Sigmoid colon (tissue), 4 donors: Measurements from ENCODE around the gene KCNAB1.

ENCODE experiments used
- EP300 ChIP-seq, 4 donors: sonication (generic); formaldehyde crosslinking; IDR thresholded peaks; one replicate each; pipeline ENCODE4 v1.6.1; 2017; ENCODE audit warnings: antibody characterized with exemption in 4 of 4
- TF ChIP-seq, protein P1 (sequence below), 4 experiments: fragments of 450-650 bp in 3 of 4; fragments of 200-600 bp in 1 of 4; IDR thresholded peaks; one replicate each; pipeline ENCODE4 v1.5.1; 2016 to 2019; ENCODE audit warnings: antibody characterized with exemption in 4 of 4, mild to moderate bottlenecking in 3 of 4, moderate library complexity in 2 of 4

DNA sequence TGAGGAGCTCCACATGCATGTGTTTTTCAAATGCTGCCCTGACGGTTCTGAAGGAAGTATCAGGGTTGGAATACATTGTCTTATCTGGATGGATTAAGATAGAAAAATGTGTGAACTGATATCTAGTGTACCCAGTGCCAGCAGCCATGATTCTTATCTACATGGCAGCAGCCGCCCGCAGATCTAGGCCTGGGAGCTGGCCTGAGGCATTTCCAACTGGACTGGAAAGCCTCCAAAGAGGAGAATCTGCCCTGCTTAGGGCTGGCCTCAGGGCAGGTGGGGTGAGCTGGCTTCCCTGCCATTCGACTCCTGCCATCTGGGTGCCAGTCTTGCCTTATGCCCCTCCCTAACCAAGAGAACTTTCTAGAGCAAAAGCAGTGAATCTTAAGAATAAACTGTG is 308.7 kb downstream of the KCNAB1 start:
- no peak for TF ChIP-seq EP300 (IDR thresholded peaks at IDR 0.05)
- TF ChIP-seq, protein P1, sequence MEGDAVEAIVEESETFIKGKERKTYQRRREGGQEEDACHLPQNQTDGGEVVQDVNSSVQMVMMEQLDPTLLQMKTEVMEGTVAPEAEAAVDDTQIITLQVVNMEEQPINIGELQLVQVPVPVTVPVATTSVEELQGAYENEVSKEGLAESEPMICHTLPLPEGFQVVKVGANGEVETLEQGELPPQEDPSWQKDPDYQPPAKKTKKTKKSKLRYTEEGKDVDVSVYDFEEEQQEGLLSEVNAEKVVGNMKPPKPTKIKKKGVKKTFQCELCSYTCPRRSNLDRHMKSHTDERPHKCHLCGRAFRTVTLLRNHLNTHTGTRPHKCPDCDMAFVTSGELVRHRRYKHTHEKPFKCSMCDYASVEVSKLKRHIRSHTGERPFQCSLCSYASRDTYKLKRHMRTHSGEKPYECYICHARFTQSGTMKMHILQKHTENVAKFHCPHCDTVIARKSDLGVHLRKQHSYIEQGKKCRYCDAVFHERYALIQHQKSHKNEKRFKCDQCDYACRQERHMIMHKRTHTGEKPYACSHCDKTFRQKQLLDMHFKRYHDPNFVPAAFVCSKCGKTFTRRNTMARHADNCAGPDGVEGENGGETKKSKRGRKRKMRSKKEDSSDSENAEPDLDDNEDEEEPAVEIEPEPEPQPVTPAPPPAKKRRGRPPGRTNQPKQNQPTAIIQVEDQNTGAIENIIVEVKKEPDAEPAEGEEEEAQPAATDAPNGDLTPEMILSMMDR (IDR thresholded peaks at IDR 0.05), result no peak
